Measurements from ENCODE around the gene FZD7.

DNA sequence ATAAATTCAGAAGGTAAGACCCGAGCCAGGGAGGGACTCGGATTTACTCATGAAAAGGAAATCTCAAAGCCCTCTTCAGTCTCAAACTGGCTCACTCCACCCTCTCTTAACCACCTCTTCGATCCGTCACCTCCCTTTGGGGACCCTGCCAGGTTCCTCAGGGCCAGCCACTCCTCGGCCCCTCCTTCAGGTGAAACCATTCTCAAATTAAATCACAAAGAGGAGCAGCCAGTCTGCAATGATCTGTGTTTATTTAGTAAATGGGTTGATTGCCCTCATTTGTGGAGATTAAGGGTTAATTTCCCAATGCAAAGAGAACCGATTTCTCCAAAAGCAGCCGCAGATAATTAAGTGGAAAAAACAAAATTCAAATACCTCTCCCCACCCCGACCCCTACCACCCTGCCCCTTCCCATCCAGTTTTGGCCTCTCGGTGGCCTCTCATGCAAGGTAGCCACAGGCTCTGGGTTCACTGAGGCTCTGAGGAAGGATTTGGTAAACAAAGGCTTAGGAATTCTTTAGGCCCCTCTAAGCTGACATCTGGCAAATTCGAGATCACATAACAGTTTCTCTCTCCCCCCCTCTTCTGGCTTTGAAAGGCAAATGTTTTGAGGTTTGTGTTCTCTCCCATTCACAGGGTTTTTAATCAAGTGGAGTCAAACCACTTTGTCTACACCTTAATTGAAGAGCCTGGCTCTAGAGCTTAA, 10.3 kb upstream of the FZD7 start:
- TF ChIP-seq EZH2 (IDR thresholded peaks at IDR 0.05; ENCODE audit: borderline replicate concordance, insufficient read depth, low read depth, low read length, poor library complexity, severe bottlenecking) (no peak), CTCF (IDR thresholded peaks at IDR 0.05) (no peak)

Measured in B cell (primary cell).